ENCODE measurements around the gene PTPRA.

PTPRA gene

DNA sequence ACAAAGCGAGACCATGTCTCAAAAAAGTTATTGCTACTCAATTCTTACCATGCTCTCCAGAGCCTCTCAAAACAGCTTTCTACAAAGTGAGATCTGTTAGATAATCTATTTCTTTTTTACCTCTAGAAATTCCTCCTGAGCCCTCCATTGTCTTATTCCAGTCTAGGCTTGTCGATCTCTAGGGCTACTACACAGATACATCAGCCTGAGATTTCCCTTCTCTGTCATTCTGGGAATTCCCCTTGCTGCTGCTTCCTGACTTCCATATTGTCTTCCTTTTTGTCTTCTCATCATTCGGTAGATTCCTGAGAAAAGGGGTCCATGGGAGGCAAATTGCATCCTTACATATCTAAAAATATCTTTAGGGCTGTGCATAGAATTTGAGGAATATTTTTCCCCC is 94.6 kb downstream of the PTPRA start:
- H3K4me3 ChIP-seq (ENCODE audit: low read depth, low read length), result no peak overlapping the region
- DNase-seq (ENCODE audit: low read depth), result no peak
- no peak for TF ChIP-seq CTCF (conservative IDR thresholded peaks at IDR 0.05; ENCODE audit: low read depth, low read length)

GRCh38 chr20:2972126-2972525 is 98.8 kb downstream of the PTPRA start:
- peak; percentile 40 for DNase-seq (ENCODE audit: low read depth)
- H3K4me3 ChIP-seq (ENCODE audit: low read depth, low read length), result no peak overlapping the region
- TF ChIP-seq CTCF (conservative IDR thresholded peaks at IDR 0.05; ENCODE audit: low read depth, low read length), result no peak

GRCh38 chr20:2973574-2973973 is 100.3 kb downstream of the PTPRA start:
- no peak overlapping the region for H3K4me3 ChIP-seq (ENCODE audit: low read depth, low read length)
- DNase-seq (ENCODE audit: low read depth), result no peak
- no peak for TF ChIP-seq CTCF (conservative IDR thresholded peaks at IDR 0.05; ENCODE audit: low read depth, low read length)

- no peak overlapping the region for H3K4me3 ChIP-seq (ENCODE audit: low read depth, low read length)
- TF ChIP-seq CTCF (conservative IDR thresholded peaks at IDR 0.05; ENCODE audit: low read depth, low read length), result no peak
- DNase-seq (ENCODE audit: low read depth), result no peak
These were observed 105.2 kb downstream of the PTPRA start for GRCh38 chr20:2978519-2978918.

GRCh38 chr20:2981646-2982045 is 108.4 kb downstream of the PTPRA start:
- H3K4me3 ChIP-seq (ENCODE audit: low read depth, low read length), result no peak overlapping the region
- no peak for TF ChIP-seq CTCF (conservative IDR thresholded peaks at IDR 0.05; ENCODE audit: low read depth, low read length)
- no peak for DNase-seq (ENCODE audit: low read depth)

DNA sequence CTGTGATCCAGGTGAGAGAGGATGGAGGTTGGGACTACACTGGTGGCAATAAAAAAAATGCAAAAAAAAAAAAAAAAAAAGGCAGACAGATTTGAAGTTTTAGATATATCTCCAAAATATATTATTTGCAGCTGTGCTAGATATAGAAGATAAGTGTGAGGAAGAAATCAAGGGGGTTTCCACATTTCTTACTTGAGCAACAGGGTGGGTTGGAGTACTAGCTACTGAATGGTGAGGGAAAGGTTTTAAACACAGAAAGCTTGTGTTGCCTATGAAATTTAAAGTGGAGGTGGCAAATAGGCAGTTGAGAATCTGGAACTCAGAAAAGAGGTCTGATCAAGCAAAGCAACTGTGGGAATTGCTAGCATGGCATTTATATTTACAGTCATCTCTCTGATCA is 110.2 kb downstream of the PTPRA start:
- no peak for DNase-seq (ENCODE audit: low read depth)
- TF ChIP-seq CTCF (conservative IDR thresholded peaks at IDR 0.05; ENCODE audit: low read depth, low read length), result no peak
- no peak overlapping the region for H3K4me3 ChIP-seq (ENCODE audit: low read depth, low read length)

GRCh38 chr20:2984028-2984501 is 110.8 kb downstream of the PTPRA start:
- no peak for TF ChIP-seq CTCF (conservative IDR thresholded peaks at IDR 0.05; ENCODE audit: low read depth, low read length)
- peak; percentile 14 for DNase-seq (ENCODE audit: low read depth)
- H3K4me3 ChIP-seq (ENCODE audit: low read depth, low read length), result no peak overlapping the region

Data from choroid plexus epithelial cell (primary cell).